ENCODE results near the gene AGAP3.
A peak's percentile ranks its signal among the peaks of the same experiment; 100 is the strongest.
"Not testable (repeated sequence)": the region's sequence is repeated elsewhere in the genome, so short reads cannot be mapped to it uniquely, and the experiment has no call there.

Gene AGAP3

GRCh38 chr7:151085691-151086620, at the start of gene AGAP3:
TSS of gene AGAP3 (plus strand) at chr7:151086475. CDS start at chr7:151086742, 267 bp downstream.
- peak; percentile 96 for DNase-seq (ENCODE audit: low spot score)

DNA sequence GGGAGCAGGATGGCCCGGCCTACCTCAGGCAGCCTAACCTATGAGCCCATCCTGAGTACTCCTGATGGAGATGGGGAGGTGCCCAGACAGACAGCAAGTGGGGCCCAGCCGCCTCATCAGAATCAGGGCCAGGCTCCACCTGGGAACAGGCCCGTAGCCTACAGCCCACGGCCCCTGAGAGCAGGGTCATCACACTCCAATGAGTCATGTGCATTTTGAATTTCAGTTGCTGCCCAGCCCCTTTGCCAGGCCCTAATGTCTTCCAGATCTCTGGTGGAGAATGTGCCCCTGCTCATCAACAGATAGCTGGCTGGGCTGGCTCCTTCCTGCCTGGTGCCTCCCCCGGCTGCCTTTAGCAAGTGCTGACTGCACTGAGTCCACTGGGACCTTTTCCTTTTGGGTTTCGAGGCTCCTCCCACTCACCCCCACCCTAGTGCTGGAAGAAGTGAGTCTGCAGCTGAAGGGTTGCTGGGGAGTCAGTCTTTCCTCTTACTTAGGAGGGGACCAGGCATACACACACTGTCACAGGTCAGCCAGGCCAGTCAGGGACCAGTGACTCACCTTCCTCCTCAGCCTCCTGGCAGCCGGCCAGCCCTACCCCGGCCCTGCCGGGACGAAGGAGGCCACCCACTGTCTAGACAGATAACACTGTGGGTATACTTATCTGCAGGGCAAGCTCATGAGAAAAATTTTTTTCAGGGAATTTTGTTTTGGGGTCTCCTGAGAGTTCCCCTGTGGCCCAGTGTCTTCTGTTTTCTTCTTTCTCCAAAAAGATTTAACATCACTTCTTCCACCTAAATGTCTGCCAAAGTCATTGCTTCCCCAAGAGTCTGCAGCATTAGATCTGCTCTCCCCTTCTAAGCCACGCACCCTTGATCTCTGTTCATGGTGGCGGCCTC, 47.1 kb upstream of the AGAP3 start:
- DNase-seq (ENCODE audit: low spot score): peak; percentile 79

- no peak for DNase-seq (ENCODE audit: low spot score)
These were observed 46.3 kb upstream of the AGAP3 start for GRCh38 chr7:151039850-151040548.

DNA sequence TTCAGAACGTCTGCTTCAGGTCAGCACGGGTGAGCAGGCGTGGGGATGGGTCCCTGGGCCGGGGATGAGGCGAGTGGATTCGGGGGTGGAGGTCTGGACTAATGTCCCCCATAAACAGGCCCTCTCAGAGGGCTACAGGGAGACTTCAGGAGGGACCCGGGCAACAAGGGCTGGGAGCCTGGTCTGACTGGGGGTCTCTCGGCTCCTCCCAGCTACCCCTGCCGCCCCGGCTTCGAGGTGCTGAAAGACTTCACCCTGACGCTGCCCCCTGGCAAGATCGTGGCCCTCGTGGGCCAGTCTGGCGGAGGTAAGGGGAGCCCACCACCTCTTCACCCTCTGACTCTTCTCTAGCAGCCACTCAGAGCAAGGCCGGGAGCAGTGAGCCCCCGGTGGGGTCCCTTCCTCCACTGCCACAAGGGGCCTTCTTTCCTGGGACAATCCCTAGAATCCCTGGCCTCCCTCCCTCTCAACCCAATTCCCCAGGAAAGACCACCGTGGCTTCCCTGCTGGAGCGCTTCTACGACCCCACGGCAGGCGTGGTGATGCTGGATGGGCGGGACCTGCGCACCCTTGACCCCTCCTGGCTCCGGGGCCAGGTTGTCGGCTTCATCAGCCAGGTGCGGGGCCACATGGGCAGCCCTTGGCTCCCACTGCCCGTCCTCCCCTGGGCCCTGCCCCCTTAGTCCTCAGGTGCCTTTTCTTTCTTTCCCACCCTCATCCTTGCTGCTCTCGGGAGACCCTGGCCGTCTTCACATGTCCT, 45.5 kb upstream of the AGAP3 start:
- no peak for DNase-seq (ENCODE audit: low spot score)

- DNase-seq (ENCODE audit: low spot score): not testable (repeated sequence)
These were observed 42.8 kb upstream of the AGAP3 start for GRCh38 chr7:151043449-151043848.

- no peak for DNase-seq (ENCODE audit: low spot score)
These were observed 42.3 kb upstream of the AGAP3 start for GRCh38 chr7:151043959-151044358.

GRCh38 chr7:151045262-151045661, 41.0 kb upstream of the AGAP3 start:
- no peak for DNase-seq (ENCODE audit: low spot score)

- DNase-seq (ENCODE audit: low spot score): no peak
These were observed 40.3 kb upstream of the AGAP3 start for GRCh38 chr7:151045967-151046366.

DNA sequence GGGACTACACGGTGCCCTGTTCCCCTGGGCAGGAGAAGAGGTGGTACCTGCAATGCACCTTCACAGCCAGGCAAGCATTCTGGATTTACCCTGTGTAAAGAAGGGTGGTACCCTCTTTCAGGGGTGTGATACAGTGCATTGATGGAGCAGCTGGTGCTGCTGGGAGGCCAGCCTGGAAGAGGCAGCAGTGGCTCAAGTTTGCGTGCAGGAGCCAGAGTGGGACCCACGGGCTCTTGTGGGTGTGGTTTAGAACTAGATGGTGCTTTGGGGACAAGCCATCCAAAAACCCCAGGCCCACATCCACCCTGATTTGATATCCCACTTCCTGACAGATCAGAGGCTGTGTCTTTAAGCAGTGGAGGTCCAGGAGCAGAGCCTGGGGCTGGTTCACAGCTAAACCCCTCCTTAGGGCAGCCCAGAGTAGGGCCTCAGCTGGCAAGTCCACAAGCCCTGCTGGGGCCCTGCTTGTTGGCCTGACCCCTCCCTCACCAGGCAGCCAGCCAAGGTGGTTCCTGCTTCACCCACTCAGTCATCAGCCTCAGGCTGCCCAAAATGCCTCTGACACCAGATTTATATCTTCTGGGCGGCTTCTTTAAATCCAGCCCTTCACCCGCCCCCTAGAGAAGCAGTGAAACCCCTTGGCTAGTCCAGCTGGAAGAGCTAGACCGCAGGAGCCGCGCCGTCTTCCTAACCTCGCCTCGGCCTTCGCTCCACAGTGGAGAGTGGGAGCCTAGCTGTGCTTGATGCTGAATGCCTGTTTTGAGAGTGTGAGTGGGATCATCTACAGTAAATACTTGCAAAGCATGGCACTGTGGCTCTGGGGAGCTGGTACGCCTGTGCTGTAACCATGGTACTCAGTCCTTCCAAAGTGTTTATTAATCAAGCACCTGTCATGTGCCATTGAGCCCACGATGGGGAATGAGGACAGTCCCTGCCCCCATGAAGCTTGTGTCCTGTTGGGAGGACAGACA, 39.4 kb upstream of the AGAP3 start:
- DNase-seq (ENCODE audit: low spot score): no peak

GRCh38 chr7:151047976-151048815, 38.1 kb upstream of the AGAP3 start, which contains the start of gene ASIC3:
TSS of gene ASIC3 (plus strand) at chr7:151048531. CDS start at chr7:151048886, 355 bp downstream.
- no peak for DNase-seq (ENCODE audit: low spot score)

- DNase-seq (ENCODE audit: low spot score): no peak
These were observed 37.3 kb upstream of the AGAP3 start for GRCh38 chr7:151048911-151049463.

DNA sequence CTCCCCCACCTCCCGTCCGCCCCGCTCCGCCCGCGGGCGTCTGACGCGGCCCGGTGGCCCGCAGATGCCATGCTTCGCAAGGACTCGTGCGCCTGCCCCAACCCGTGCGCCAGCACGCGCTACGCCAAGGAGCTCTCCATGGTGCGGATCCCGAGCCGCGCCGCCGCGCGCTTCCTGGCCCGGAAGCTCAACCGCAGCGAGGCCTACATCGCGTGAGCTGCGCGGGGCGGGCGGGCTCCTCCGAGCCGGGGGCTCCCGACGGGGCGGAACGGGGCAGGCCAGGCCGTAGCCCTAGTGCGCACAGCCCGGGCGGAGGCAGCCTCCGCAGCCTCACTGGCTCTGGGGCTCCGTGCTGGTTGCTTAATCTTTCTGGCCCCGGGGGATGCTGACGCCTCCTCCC, 35.2 kb upstream of the AGAP3 start:
- no peak for DNase-seq (ENCODE audit: low spot score)

GRCh38 chr7:151053096-151053495, 33.2 kb upstream of the AGAP3 start:
- DNase-seq (ENCODE audit: low spot score): no peak

DNA sequence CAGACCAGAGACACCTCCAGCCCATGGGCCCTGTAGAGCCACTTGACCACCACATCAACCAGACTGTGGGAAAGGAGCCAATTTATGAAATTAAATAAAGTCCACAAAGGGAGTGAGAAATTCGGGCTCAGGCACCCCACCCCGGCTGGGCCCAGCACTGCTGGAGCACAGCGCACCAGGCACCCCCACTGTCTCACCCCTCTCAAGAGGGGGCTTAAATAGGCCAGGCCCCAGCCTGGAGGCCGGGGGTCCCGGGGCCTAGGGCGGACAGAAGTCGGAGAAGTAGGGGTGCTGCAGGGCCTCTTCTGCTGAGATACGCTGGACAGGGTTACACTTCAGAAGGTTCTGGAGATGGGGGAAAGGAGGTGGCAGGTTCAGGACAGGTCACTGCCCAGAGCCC, 32.5 kb upstream of the AGAP3 start:
- DNase-seq (ENCODE audit: low spot score): no peak

DNA sequence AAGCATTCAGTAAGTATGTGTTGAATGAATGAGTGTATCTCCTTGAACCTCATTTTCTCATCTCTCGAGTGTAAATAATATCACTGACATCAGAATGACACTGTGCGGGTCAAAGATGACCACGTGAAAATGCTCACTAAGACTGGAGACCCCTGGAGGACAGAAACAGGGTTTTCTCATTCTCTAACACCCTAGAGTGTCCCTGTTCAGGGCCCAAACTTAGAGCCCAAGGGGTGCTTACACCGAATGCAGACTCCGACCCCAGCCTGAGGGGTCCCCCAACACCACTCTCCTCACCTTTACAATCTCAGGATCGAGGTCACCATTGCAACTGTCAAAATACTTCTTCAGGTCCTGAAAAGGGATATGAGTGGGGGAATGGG, 30.0 kb upstream of the AGAP3 start:
- no peak for DNase-seq (ENCODE audit: low spot score)

GRCh38 chr7:151056666-151057505, 29.4 kb upstream of the AGAP3 start:
- no peak for DNase-seq (ENCODE audit: low spot score)

DNA sequence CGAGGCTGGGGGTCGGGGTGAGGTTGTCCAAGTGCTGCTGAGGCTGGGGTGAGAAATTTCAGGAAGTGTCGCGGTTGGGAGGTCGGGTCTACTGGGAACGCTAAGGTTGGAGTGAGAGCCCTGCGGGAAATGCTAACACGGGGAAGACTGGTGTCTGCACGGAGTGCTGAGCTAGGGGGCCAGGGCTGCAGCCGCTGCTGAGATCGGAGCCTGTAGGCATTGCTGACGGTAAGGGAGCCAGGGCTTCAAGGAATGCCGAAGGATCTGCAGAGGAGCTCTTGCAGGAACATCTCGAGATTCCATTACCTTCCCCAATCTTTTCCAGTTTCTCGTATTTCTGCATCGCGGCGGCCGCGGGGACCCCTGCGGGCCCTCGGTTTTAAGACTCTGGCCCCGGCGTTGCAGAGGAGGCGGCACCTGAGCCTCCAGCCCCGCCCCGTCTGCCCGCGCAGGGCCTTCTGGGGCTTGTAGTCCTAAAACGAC, 28.7 kb upstream of the AGAP3 start, which contains the start of gene CDK5:
Gene CDK5, minus strand, starts transcription at position 392 of the 483 bp plus-strand sequence. Its CDS starts 49 bp downstream, at position 343.
- peak; percentile 65 for DNase-seq (ENCODE audit: low spot score)

Data from HuH-7 (cell line).